Measurements from ENCODE around the gene PCED1A.

GRCh38 chr20:2846698-2847097 lies 6.2 kb upstream of the PCED1A start:
- TF ChIP-seq HNRNPH1 (optimal IDR thresholded peaks at IDR 0.05; ENCODE audit: low read depth, low read length) = no peak
- TF ChIP-seq XRCC5 (IDR thresholded peaks at IDR 0.05; ENCODE audit: low read depth, low read length) = no peak
- TF ChIP-seq E2F3 (CRISPR knock-in tag; IDR thresholded peaks at IDR 0.05) = no peak
- TF ChIP-seq MNT (conservative IDR thresholded peaks at IDR 0.05) = no peak
- no peak for TF ChIP-seq CTCF (IDR thresholded peaks at IDR 0.05 in 2 of 3, conservative IDR thresholded peaks at IDR 0.05 in 1 of 3; ENCODE audit: insufficient read depth in 2 of 3, low read depth in 1 of 3, low read length in 3 of 3)
- TF ChIP-seq PTBP1 (IDR thresholded peaks at IDR 0.05; ENCODE audit: low read depth, low read length) = no peak
- no peak for TF ChIP-seq NRF1 (conservative IDR thresholded peaks at IDR 0.05 in 1 of 2, IDR thresholded peaks at IDR 0.05 in 1 of 2)
